ENCODE measurements around the gene C15orf61.
A peak's percentile ranks its signal among the peaks of the same experiment; 100 is the strongest.

C15orf61 gene

GRCh38 chr15:67515090-67515489 is 5.8 kb upstream of the C15orf61 start:
- no peak overlapping the region for H2BK5ac ChIP-seq (ENCODE audit: low read length)
- H2BK15ac ChIP-seq (ENCODE audit: low read length) = no peak overlapping the region
- no CpG with 5 or more reads among the region's 3 CpGs for WGBS, 2 donors (ENCODE audit: extremely low coverage in 2 of 2, insufficient read length in 2 of 2, insufficient replicate concordance in 1 of 2)

GRCh38 chr15:67515557-67515956 is 5.4 kb upstream of the C15orf61 start:
- H3K14ac ChIP-seq (ENCODE audit: low read length) = no peak overlapping the region
- no peak overlapping the region for H3K4me3 ChIP-seq (ENCODE audit: low read length in 2 of 2)
- peaks cover 0 to 10% of the 10 kb centered on the region in 2 donors for H3K36me3 ChIP-seq (replicated peaks in 1 of 2; ENCODE audit: control insufficient read depth in 2 of 2, insufficient read depth in 2 of 2, low read length in 2 of 2)
- H2BK15ac ChIP-seq (ENCODE audit: low read length) = no peak overlapping the region
- no peaks in the 10 kb centered on the region for H3K79me1 ChIP-seq (ENCODE audit: low read depth, low read length)
- H3K9me3 ChIP-seq (replicated peaks in 1 of 2; ENCODE audit: control insufficient read depth in 2 of 2, insufficient read depth in 1 of 2, low read depth in 1 of 2, low read length in 2 of 2) = no peaks in the 10 kb centered on the region
- no peak overlapping the region for H4K91ac ChIP-seq (ENCODE audit: low read depth, low read length, poor library complexity)
- peaks cover 0 to under 1% of the 10 kb centered on the region in 2 donors for H3K4me1 ChIP-seq (ENCODE audit: control insufficient read depth in 2 of 2, insufficient read depth in 1 of 2, low read depth in 1 of 2, low read length in 2 of 2)
- no peak overlapping the region for H3K18ac ChIP-seq (ENCODE audit: low read length)
- no peak for DNase-seq (ENCODE audit: low spot score)
- H3K4me2 ChIP-seq (ENCODE audit: insufficient read depth, low read length, poor library complexity, severe bottlenecking) = no peak overlapping the region
- WGBS, 2 donors (ENCODE audit: extremely low coverage in 2 of 2, insufficient read length in 2 of 2, insufficient replicate concordance in 1 of 2) = no CpG with 5 or more reads among the region's 2 CpGs
- no peak overlapping the region for H3K23ac ChIP-seq (ENCODE audit: low read depth, low read length, poor library complexity)
- no peak overlapping the region for H3K27ac ChIP-seq (replicated peaks; ENCODE audit: low read length)
- H3K4ac ChIP-seq (ENCODE audit: low read length) = no peak overlapping the region
- H3K27me3 ChIP-seq (ENCODE audit: control insufficient read depth in 3 of 3, insufficient read depth in 3 of 3, low read depth in 1 of 3, low read length in 3 of 3) = no peaks in the 10 kb centered on the region
- no peak overlapping the region for H2AFZ ChIP-seq (ENCODE audit: low read length)
- H2AK5ac ChIP-seq (ENCODE audit: low read depth, low read length) = no peak overlapping the region
- H3K9ac ChIP-seq (ENCODE audit: low read depth, low read length, poor library complexity) = no peak overlapping the region
- H2BK12ac ChIP-seq (ENCODE audit: low read length) = no peak overlapping the region
- H2BK120ac ChIP-seq (ENCODE audit: low read depth, low read length) = no peak overlapping the region
- no peak overlapping the region for H4K8ac ChIP-seq (ENCODE audit: low read depth, low read length)
- H2BK5ac ChIP-seq (ENCODE audit: low read length) = no peak overlapping the region

More at GRCh38 chr15:67515090-67515489, 5.8 kb upstream of the C15orf61 start:
- H2BK120ac ChIP-seq (ENCODE audit: low read depth, low read length) = no peak overlapping the region
- no peak overlapping the region for H4K8ac ChIP-seq (ENCODE audit: low read depth, low read length)
- peaks cover 0 to 10% of the 10 kb centered on the region in 2 donors for H3K36me3 ChIP-seq (replicated peaks in 1 of 2; ENCODE audit: control insufficient read depth in 2 of 2, insufficient read depth in 2 of 2, low read length in 2 of 2)
- no peak overlapping the region for H2AFZ ChIP-seq (ENCODE audit: low read length)
- H3K4me2 ChIP-seq (ENCODE audit: insufficient read depth, low read length, poor library complexity, severe bottlenecking) = no peak overlapping the region
- H3K23ac ChIP-seq (ENCODE audit: low read depth, low read length, poor library complexity) = no peak overlapping the region
- H3K4me3 ChIP-seq (ENCODE audit: low read length in 2 of 2) = no peak overlapping the region
- H3K4ac ChIP-seq (ENCODE audit: low read length) = no peak overlapping the region
- H2AK5ac ChIP-seq (ENCODE audit: low read depth, low read length) = no peak overlapping the region
- no peaks in the 10 kb centered on the region for H3K9me3 ChIP-seq (replicated peaks in 1 of 2; ENCODE audit: control insufficient read depth in 2 of 2, insufficient read depth in 1 of 2, low read depth in 1 of 2, low read length in 2 of 2)
- H3K9ac ChIP-seq (ENCODE audit: low read depth, low read length, poor library complexity) = no peak overlapping the region
- no peak for DNase-seq (ENCODE audit: low spot score)
- H3K14ac ChIP-seq (ENCODE audit: low read length) = no peak overlapping the region
- H3K27ac ChIP-seq (replicated peaks; ENCODE audit: low read length) = no peak overlapping the region
- H3K79me1 ChIP-seq (ENCODE audit: low read depth, low read length) = no peaks in the 10 kb centered on the region
- no peak overlapping the region for H2BK12ac ChIP-seq (ENCODE audit: low read length)
- no peaks in the 10 kb centered on the region for H3K27me3 ChIP-seq (ENCODE audit: control insufficient read depth in 3 of 3, insufficient read depth in 3 of 3, low read depth in 1 of 3, low read length in 3 of 3)
- no peaks in the 10 kb centered on the region for H3K4me1 ChIP-seq (ENCODE audit: control insufficient read depth in 2 of 2, insufficient read depth in 1 of 2, low read depth in 1 of 2, low read length in 2 of 2)
- no peak overlapping the region for H4K91ac ChIP-seq (ENCODE audit: low read depth, low read length, poor library complexity)
- no peak overlapping the region for H3K18ac ChIP-seq (ENCODE audit: low read length)

GRCh38 chr15:67520321-67521028 is 456 bp upstream of the C15orf61 start:
- H3K23ac ChIP-seq (ENCODE audit: low read depth, low read length, poor library complexity) = peak overlapping the region; percentile 99
- H3K18ac ChIP-seq (ENCODE audit: low read length) = peak overlapping the region; percentile 93
- no peak overlapping the region for H2BK15ac ChIP-seq (ENCODE audit: low read length)
- no CpG with 5 or more reads among the region's 24 CpGs for WGBS, 2 donors (ENCODE audit: extremely low coverage in 2 of 2, insufficient read length in 2 of 2, insufficient replicate concordance in 1 of 2)
- H2AFZ ChIP-seq (ENCODE audit: low read length) = peak overlapping the region; percentile 97
- no peak overlapping the region for H4K8ac ChIP-seq (ENCODE audit: low read depth, low read length)
- no peaks in the 10 kb centered on the region for H3K36me3 ChIP-seq (replicated peaks in 1 of 2; ENCODE audit: control insufficient read depth in 2 of 2, insufficient read depth in 2 of 2, low read length in 2 of 2)
- no peak overlapping the region for H2AK5ac ChIP-seq (ENCODE audit: low read depth, low read length)
- H4K91ac ChIP-seq (ENCODE audit: low read depth, low read length, poor library complexity) = no peak overlapping the region
- no peak overlapping the region for H2BK5ac ChIP-seq (ENCODE audit: low read length)
- H2BK12ac ChIP-seq (ENCODE audit: low read length) = no peak overlapping the region
- no peaks in the 10 kb centered on the region for H3K9me3 ChIP-seq (replicated peaks in 1 of 2; ENCODE audit: control insufficient read depth in 2 of 2, insufficient read depth in 1 of 2, low read depth in 1 of 2, low read length in 2 of 2)
- H2BK120ac ChIP-seq (ENCODE audit: low read depth, low read length) = no peak overlapping the region
- no peaks in the 10 kb centered on the region for H3K27me3 ChIP-seq (ENCODE audit: control insufficient read depth in 3 of 3, insufficient read depth in 3 of 3, low read depth in 1 of 3, low read length in 3 of 3)
- no peak for DNase-seq (ENCODE audit: low spot score)
- peaks cover 3% of the 10 kb centered on the region for H3K79me1 ChIP-seq (ENCODE audit: low read depth, low read length)
- no peak overlapping the region for H3K14ac ChIP-seq (ENCODE audit: low read length)
- no peak overlapping the region for H3K9ac ChIP-seq (ENCODE audit: low read depth, low read length, poor library complexity)
- H3K27ac ChIP-seq (replicated peaks; ENCODE audit: low read length) = no peak overlapping the region
- H3K4me2 ChIP-seq (ENCODE audit: insufficient read depth, low read length, poor library complexity, severe bottlenecking) = peak overlapping the region; percentile 89
- H3K4me3 ChIP-seq (ENCODE audit: low read length in 2 of 2) = peak overlapping the region; percentile 82
- no peak overlapping the region for H3K4ac ChIP-seq (ENCODE audit: low read length)
- H3K4me1 ChIP-seq (ENCODE audit: control insufficient read depth in 2 of 2, insufficient read depth in 1 of 2, low read depth in 1 of 2, low read length in 2 of 2) = peaks cover 0 to 13% of the 10 kb centered on the region in 2 donors

GRCh38 chr15:67521783-67522568 is 1.0 kb downstream of the C15orf61 start:
- no peak overlapping the region for H2BK120ac ChIP-seq (ENCODE audit: low read depth, low read length)
- H3K14ac ChIP-seq (ENCODE audit: low read length) = no peak overlapping the region
- H2BK15ac ChIP-seq (ENCODE audit: low read length) = peak overlapping the region; percentile 100
- H3K27me3 ChIP-seq (ENCODE audit: control insufficient read depth in 3 of 3, insufficient read depth in 3 of 3, low read depth in 1 of 3, low read length in 3 of 3) = no peaks in the 10 kb centered on the region
- no peak overlapping the region for H3K4ac ChIP-seq (ENCODE audit: low read length)
- H3K27ac ChIP-seq (replicated peaks; ENCODE audit: low read length) = peak overlapping the region; percentile 61
- peak overlapping the region; percentile 87 for H2BK5ac ChIP-seq (ENCODE audit: low read length)
- DNase-seq (ENCODE audit: low spot score) = no peak
- no peak overlapping the region for H4K91ac ChIP-seq (ENCODE audit: low read depth, low read length, poor library complexity)
- peaks cover 0 to 13% of the 10 kb centered on the region in 2 donors for H3K4me1 ChIP-seq (ENCODE audit: control insufficient read depth in 2 of 2, insufficient read depth in 1 of 2, low read depth in 1 of 2, low read length in 2 of 2)
- H3K4me3 ChIP-seq (ENCODE audit: low read length in 2 of 2) = peak overlapping the region; percentile 82
- peak overlapping the region; percentile 99 for H3K18ac ChIP-seq (ENCODE audit: low read length)
- no peak overlapping the region for H2BK12ac ChIP-seq (ENCODE audit: low read length)
- H4K8ac ChIP-seq (ENCODE audit: low read depth, low read length) = peak overlapping the region; percentile 72
- no peak overlapping the region for H2AK5ac ChIP-seq (ENCODE audit: low read depth, low read length)
- peak overlapping the region; percentile 95 for H3K9ac ChIP-seq (ENCODE audit: low read depth, low read length, poor library complexity)
- H2AFZ ChIP-seq (ENCODE audit: low read length) = peak overlapping the region; percentile 97
- H3K36me3 ChIP-seq (replicated peaks in 1 of 2; ENCODE audit: control insufficient read depth in 2 of 2, insufficient read depth in 2 of 2, low read length in 2 of 2) = peaks cover 0 to 2% of the 10 kb centered on the region in 2 donors
- WGBS, 2 donors (ENCODE audit: extremely low coverage in 2 of 2, insufficient read length in 2 of 2, insufficient replicate concordance in 1 of 2) = no CpG with 5 or more reads among the region's 23 CpGs
- peak overlapping the region; percentile 89 for H3K4me2 ChIP-seq (ENCODE audit: insufficient read depth, low read length, poor library complexity, severe bottlenecking)
- peaks cover 3% of the 10 kb centered on the region for H3K79me1 ChIP-seq (ENCODE audit: low read depth, low read length)
- H3K9me3 ChIP-seq (replicated peaks in 1 of 2; ENCODE audit: control insufficient read depth in 2 of 2, insufficient read depth in 1 of 2, low read depth in 1 of 2, low read length in 2 of 2) = no peaks in the 10 kb centered on the region
- peak overlapping the region; percentile 99 for H3K23ac ChIP-seq (ENCODE audit: low read depth, low read length, poor library complexity)
